ENCODE measurements around the gene NRG3. TPM values are rescaled to one million over a fixed set of nuclear protein-coding genes. Genes with fewer than 3 reads are reported as not detected.

The NRG3 gene
- total RNA-seq, 1 donor from 2014 or later: 2.3 TPM

- intact Hi-C loops (cut with DNase I): no loop called here
- H3K4me1 ChIP-seq: no peaks in the 10 kb centered on the region
- DNase-seq: no peak
- TF ChIP-seq CTCF (IDR thresholded peaks at IDR 0.05): no peak
- no peak for ATAC-seq
- no peaks in the 10 kb centered on the region for H3K36me3 ChIP-seq
- H3K27me3 ChIP-seq: no peaks in the 10 kb centered on the region
- no peaks in the 10 kb centered on the region for H3K9me3 ChIP-seq
- no peak overlapping the region for H3K4me3 ChIP-seq
- no peak overlapping the region for H3K27ac ChIP-seq
These were observed 999.7 kb downstream of the NRG3 start for GRCh38 chr10:82874671-82875070.

- intact Hi-C loops (cut with DNase I): no loop called here
These were observed 1005.8 kb downstream of the NRG3 start for GRCh38 chr10:82880776-82881290.

GRCh38 chr10:82882722-82883121 lies 1007.7 kb downstream of the NRG3 start:
- ATAC-seq (no peak), DNase-seq (no peak)
- Histone ChIP-seq H3K27me3 (no peaks in the 10 kb centered on the region), H3K36me3 (no peaks in the 10 kb centered on the region), H3K4me3 (no peak overlapping the region), H3K4me1 (no peaks in the 10 kb centered on the region), H3K9me3 (no peaks in the 10 kb centered on the region), H3K27ac (no peak overlapping the region)
- TF ChIP-seq CTCF (IDR thresholded peaks at IDR 0.05): no peak
- intact Hi-C loops (cut with DNase I): no loop called here

More at GRCh38 chr10:82880776-82881290, 1005.8 kb downstream of the NRG3 start:
- Histone ChIP-seq H3K27me3 (no peaks in the 10 kb centered on the region), H3K9me3 (no peaks in the 10 kb centered on the region), H3K36me3 (no peaks in the 10 kb centered on the region), H3K4me1 (no peaks in the 10 kb centered on the region), H3K4me3 (no peak overlapping the region), H3K27ac (no peak overlapping the region)
- DNase-seq (no peak), ATAC-seq (no peak)
- no peak for TF ChIP-seq CTCF (IDR thresholded peaks at IDR 0.05)

- intact Hi-C loops (cut with DNase I): no loop called here
- Histone ChIP-seq H3K36me3 (no peaks in the 10 kb centered on the region), H3K27me3 (no peaks in the 10 kb centered on the region), H3K27ac (no peak overlapping the region), H3K4me1 (no peaks in the 10 kb centered on the region), H3K9me3 (no peaks in the 10 kb centered on the region), H3K4me3 (no peak overlapping the region)
- TF ChIP-seq CTCF (IDR thresholded peaks at IDR 0.05): no peak
- no peak for ATAC-seq
- no peak for DNase-seq
These were observed 1008.6 kb downstream of the NRG3 start for GRCh38 chr10:82883603-82884002.

GRCh38 chr10:82887488-82887887 lies 1012.5 kb downstream of the NRG3 start:
- Histone ChIP-seq H3K36me3 (no peaks in the 10 kb centered on the region), H3K9me3 (no peaks in the 10 kb centered on the region), H3K27ac (no peak overlapping the region), H3K27me3 (no peaks in the 10 kb centered on the region), H3K4me1 (no peaks in the 10 kb centered on the region), H3K4me3 (no peak overlapping the region)
- DNase-seq (no peak), ATAC-seq (no peak)
- TF ChIP-seq CTCF (IDR thresholded peaks at IDR 0.05): no peak
- intact Hi-C loops (cut with DNase I): no loop called here

All from upper lobe of right lung (tissue), 1 donor.